Stimulated activated CD4-positive, alpha-beta T cell treated with anti-CD3 and anti-CD28 coated beads, TNF-alpha, amount 100 ng/mL, for 48 hours (primary cell): Measurements from ENCODE around the gene ZNF665.
"Not testable (repeated sequence)": the region's sequence is repeated elsewhere in the genome, so short reads cannot be mapped to it uniquely, and the experiment has no call there.

Source experiments
- DNase-seq, 3 donors: peaks; one replicate each; pipeline ENCODE4 v3.0.0-alpha.2; 2020; ENCODE audit warnings: low read depth in 3 of 3

Gene ZNF665

GRCh38 chr19:53158119-53158656 lies 35.0 kb downstream of the ZNF665 start:
- peak in 1 of 3 donors; percentile 11 for DNase-seq

GRCh38 chr19:53157626-53158025 lies 35.5 kb downstream of the ZNF665 start:
- no peak for DNase-seq

DNA sequence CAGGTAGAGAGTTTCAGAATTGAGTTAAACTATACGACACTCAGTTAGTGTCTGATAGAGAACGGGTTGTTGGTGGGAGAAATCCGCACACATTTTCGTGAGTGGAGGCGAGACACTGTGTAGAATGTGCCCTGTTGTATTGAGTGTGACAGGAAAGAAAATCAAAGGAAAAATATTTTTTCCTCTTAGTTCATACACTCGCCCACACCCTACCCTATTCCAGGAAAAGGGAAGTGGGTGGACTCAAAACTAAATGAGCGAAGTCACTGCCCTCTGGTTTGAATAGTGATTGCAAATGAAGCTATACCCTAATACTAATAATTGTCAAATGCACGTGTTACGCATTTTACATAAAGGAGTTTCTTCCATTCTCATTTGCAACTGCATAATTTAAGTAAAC lies 36.3 kb downstream of the ZNF665 start:
- no peak for DNase-seq

DNA sequence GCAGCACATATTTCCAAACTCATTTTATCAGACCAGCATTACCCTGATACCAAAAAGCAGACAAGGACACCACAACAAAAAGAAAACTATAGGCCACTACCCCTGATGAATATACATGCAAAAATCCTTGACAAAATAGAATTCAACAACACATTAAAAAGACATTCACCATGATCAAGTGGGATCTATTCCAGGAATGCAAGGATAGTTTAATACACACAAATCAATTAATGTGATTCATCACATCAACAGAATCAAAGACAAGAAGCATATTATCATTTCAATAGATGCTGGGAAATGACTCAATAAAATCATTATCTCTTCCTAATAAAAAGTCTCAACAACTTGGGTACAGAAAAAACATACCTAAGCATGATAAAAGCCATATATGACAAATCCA lies 45.5 kb downstream of the ZNF665 start:
- no peak for DNase-seq

DNA sequence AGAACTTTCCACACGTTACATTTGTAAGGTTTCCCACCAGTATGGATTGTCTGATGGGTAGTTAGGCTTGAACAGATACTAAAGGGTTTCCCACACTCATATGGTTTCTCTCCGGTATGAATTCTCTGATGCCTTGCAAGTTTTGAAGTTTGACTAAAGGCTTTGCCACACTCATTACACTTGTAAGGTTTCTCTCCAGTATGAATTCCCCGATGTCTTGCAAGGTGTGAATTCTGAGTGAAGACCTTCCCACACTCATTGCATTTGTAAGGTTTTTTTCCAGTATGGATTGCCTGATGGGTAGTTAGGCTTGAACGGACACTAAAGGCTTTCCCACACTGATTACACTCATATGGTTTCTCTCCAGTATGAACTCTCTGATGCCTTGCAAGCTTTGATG lies 52.8 kb downstream of the ZNF665 start:
- DNase-seq, result no peak

DNA sequence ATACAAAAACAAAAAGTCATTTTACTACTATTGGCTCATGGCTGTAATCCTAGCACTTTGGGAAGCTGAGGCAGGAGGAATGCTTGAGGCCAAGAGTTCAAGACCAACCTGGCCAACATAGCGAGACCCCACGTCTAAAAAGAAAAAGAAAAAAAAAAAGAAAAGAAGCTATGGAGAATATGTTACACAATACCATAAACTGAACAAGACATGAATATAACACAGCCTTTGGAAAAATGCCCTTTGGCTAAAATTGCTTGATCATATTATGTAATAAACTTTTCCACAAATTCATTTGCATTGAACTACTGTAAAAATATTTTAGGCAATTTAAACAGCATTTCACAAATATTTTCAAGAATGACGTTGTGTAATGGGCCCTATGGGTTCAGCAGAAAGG lies 56.7 kb downstream of the ZNF665 start:
- DNase-seq, result no peak

- DNase-seq, result peak; percentile 9 to 22 (median 19)
Observed at GRCh38 chr19:53132141-53132991, 60.8 kb downstream of the ZNF665 start, which contains the start of gene ZNF415. Gene ZNF415 (minus strand): TSS chr19:53132910. CDS start chr19:53122676, 10,234 bp downstream.

GRCh38 chr19:53131727-53132126 lies 61.4 kb downstream of the ZNF665 start:
- DNase-seq, result no peak

- no peak for DNase-seq
Observed at GRCh38 chr19:53131085-53131590, 62.0 kb downstream of the ZNF665 start.

DNA sequence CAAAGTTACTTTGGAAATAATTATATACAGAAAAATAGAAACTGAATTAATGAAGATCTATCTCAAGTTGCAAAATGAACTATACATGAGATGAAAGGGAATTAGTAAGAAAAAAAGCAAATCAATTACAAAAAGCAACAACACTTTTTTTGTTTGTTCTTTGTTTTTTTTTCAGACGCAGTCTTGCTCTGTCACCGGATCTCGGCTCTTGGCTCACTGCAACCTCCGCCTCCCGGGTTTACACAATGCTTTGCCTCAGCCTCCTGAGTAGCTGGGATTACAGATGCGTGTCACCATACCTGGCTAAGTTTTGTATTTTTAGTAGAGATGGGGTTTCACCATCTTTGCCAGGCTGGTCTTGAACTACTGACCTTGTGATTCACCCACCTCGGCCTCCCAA lies 62.7 kb downstream of the ZNF665 start:
- no peak for DNase-seq

- DNase-seq, result not testable (repeated sequence)
Observed at GRCh38 chr19:53126733-53127526, 66.2 kb downstream of the ZNF665 start.

GRCh38 chr19:53123400-53123799 lies 69.8 kb downstream of the ZNF665 start:
- no peak for DNase-seq
